GM19452 (cell line): ENCODE measurements around the gene LIMS1.
"Not testable (repeated sequence)": the region's sequence is repeated elsewhere in the genome, so short reads cannot be mapped to it uniquely, and the experiment has no call there.

Source experiments
- ATAC-seq: cut with Tn5 transposase; IDR thresholded peaks from one replicate; pipeline ENCODE4 v1.9.1; 2021; ENCODE audit not compliant: unreplicated experiment

LIMS1 gene

GRCh38 chr2:108585436-108585835 lies 51.2 kb downstream of the LIMS1 start:
- no peak for ATAC-seq

GRCh38 chr2:108586116-108586515 lies 51.8 kb downstream of the LIMS1 start:
- no peak for ATAC-seq

- no peak for ATAC-seq
Measured at GRCh38 chr2:108586631-108587030, 52.4 kb downstream of the LIMS1 start.

GRCh38 chr2:108587621-108588020 lies 53.4 kb downstream of the LIMS1 start:
- ATAC-seq = no peak

- no peak for ATAC-seq
Measured at GRCh38 chr2:108588070-108588668, 53.9 kb downstream of the LIMS1 start.

GRCh38 chr2:108589372-108589771 lies 55.1 kb downstream of the LIMS1 start:
- no peak for ATAC-seq

GRCh38 chr2:108589781-108590180 lies 55.5 kb downstream of the LIMS1 start:
- ATAC-seq = no peak

GRCh38 chr2:108591163-108591562 lies 56.9 kb downstream of the LIMS1 start:
- ATAC-seq = peak; percentile 73

GRCh38 chr2:108593547-108594098 lies 59.4 kb downstream of the LIMS1 start:
- ATAC-seq = peak; percentile 2

- peak; percentile 68 for ATAC-seq
Measured at GRCh38 chr2:108594132-108594981, 60.1 kb downstream of the LIMS1 start.

GRCh38 chr2:108594982-108595464 lies 60.8 kb downstream of the LIMS1 start:
- peak; percentile 45 for ATAC-seq

- not testable (repeated sequence) for ATAC-seq
Measured at GRCh38 chr2:108595771-108596170, 61.5 kb downstream of the LIMS1 start.

GRCh38 chr2:108597105-108597744 lies 63.0 kb downstream of the LIMS1 start:
- ATAC-seq = not testable (repeated sequence)

- not testable (repeated sequence) for ATAC-seq
Measured at GRCh38 chr2:108601199-108601598, 66.9 kb downstream of the LIMS1 start.

- no peak for ATAC-seq
Measured at GRCh38 chr2:108602422-108602821, 68.2 kb downstream of the LIMS1 start.

GRCh38 chr2:108604196-108604595 lies 69.9 kb downstream of the LIMS1 start:
- no peak for ATAC-seq

- ATAC-seq = peak; percentile 64
Measured at GRCh38 chr2:108605947-108606346, 71.7 kb downstream of the LIMS1 start.

GRCh38 chr2:108607706-108608301 lies 73.5 kb downstream of the LIMS1 start:
- no peak for ATAC-seq

- ATAC-seq = no peak
Measured at GRCh38 chr2:108611021-108611420, 76.8 kb downstream of the LIMS1 start.

GRCh38 chr2:108612153-108612513 lies 77.9 kb downstream of the LIMS1 start:
- peak; percentile 73 for ATAC-seq
